HL-60 (cell line): Measurements from ENCODE around the gene MICALL2.

Source experiments
- GABPA ChIP-seq: IDR thresholded peaks from 2 replicates; pipeline ENCODE4 v1.6.1; 2012; ENCODE audit warnings: low read depth
- TF ChIP-seq, protein P1 (sequence below): IDR thresholded peaks from one replicate; pipeline ENCODE4 v1.5.1; 2011; ENCODE audit warnings: low read length, control low read depth, inconsistent platforms; ENCODE audit not compliant: insufficient read depth

DNA sequence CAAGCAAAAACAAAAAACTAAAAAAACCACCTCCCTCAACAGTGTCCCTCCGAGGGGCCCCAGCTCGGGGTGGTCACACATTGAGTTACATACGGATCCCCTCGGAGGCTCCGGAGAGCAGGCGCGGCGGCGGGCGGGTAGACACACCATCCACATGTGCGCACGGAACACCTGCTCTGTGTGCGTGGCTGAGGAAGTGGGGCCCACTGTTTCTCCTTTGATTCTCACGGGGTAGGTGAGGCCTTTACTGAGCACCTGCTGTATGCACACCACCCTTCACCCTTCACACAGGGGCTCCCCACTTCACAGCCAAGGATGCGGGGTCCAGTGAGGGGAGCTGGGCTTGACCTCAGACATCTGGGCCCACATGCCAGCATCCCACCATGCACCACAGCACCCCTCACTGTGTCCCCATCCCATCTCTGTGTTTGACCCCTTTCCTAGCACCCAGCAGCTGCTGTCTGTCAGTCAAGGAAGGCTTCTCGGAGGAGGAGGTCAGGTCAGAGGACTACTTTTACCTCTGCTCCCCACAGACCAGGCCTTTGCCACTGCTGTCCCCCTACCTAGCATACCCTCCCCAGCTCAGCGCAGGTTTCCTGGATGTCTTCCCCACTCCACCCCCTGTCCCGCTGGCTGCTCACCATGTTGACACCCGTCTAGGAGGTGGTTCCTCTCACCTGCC lies 71.1 kb downstream of the MICALL2 start:
- TF ChIP-seq, protein P1, sequence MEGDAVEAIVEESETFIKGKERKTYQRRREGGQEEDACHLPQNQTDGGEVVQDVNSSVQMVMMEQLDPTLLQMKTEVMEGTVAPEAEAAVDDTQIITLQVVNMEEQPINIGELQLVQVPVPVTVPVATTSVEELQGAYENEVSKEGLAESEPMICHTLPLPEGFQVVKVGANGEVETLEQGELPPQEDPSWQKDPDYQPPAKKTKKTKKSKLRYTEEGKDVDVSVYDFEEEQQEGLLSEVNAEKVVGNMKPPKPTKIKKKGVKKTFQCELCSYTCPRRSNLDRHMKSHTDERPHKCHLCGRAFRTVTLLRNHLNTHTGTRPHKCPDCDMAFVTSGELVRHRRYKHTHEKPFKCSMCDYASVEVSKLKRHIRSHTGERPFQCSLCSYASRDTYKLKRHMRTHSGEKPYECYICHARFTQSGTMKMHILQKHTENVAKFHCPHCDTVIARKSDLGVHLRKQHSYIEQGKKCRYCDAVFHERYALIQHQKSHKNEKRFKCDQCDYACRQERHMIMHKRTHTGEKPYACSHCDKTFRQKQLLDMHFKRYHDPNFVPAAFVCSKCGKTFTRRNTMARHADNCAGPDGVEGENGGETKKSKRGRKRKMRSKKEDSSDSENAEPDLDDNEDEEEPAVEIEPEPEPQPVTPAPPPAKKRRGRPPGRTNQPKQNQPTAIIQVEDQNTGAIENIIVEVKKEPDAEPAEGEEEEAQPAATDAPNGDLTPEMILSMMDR: no peak
- no peak for TF ChIP-seq GABPA
